OCI-LY3 (cell line): Measurements from ENCODE around the gene ZNF672.

Experiments
- CTCF ChIP-seq: fragments of 200-600, 300-600 bp; sonication (generic); IDR thresholded peaks from 2 replicates; pipeline ENCODE4 v1.5.1; 2014; ENCODE audit warnings: antibody characterized with exemption, low read length, low read depth
- EZH2phosphoT487 ChIP-seq: fragments of 200-600 bp; shearing (Covaris generic); IDR thresholded peaks from 2 replicates; pipeline ENCODE4 v1.6.1; 2018; ENCODE audit warnings: antibody characterized with exemption, mixed run types, low read depth

GRCh38 chr1:248862695-248862997 is 24.6 kb downstream of the ZNF672 start:
- TF ChIP-seq CTCF (no peak), EZH2phosphoT487 (no peak)
